Left renal pelvis (tissue), 4 donors: Measurements from ENCODE around the gene ADISSP. TPM values are rescaled to one million over a fixed set of nuclear protein-coding genes. Genes with fewer than 3 reads are reported as not detected.

Experiments
- DNase-seq, 4 donors: peaks; one replicate each; pipeline ENCODE4 v3.0.0-alpha.2; 2013; ENCODE audit warnings: low read depth in 4 of 4, low spot score in 3 of 4
- polyA plus RNA-seq, 4 donors: library from polyadenylated mRNA; unstranded; fragments of 120-200 nt; gene quantifications; one replicate each; pipeline ENCODE4 v1.2.1, GENCODE V29; 2013; ENCODE audit not compliant: insufficient read length in 4 of 4

The ADISSP gene
- polyA plus RNA-seq, 4 donors, result 19.7 to 30.0 (median 25.0) TPM

DNA sequence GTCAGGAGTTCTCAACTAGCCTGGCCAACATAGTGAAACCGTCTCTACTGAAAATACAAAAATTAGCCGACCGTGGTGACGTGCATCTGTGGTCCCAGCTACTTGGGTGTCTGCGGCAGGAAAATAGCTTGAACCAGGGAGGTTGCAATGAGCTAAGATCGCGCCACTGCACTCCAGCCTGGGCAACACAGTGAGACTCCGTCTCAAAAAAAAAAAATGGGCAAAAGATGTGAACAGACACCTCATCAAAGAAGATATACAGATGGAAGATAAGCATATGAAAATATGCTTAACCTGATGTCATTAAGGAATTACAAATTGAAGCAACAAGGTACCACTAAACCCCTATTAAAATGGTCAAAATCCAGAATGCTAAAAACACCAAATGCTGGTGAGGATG, 44.3 kb downstream of the ADISSP start:
- no peak for DNase-seq

DNA sequence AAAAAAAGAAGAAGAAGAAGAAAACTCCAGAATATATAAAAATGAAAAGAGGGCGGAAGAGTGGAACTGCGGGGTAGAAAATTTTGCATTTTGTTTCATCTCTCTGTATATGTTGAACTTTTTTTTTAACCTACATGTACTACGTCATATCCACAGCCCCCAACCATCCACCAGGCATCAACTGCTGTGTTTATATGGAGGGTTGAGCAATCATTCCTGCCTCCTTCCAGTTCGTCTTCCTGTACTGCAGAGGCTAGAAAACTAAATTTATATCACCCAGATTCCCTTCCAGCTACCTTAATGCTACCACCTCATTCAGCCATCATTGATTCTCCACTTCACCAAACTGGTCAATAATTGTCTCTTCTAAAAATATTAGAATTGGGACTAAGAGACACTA, 45.6 kb downstream of the ADISSP start:
- DNase-seq, result no peak

DNA sequence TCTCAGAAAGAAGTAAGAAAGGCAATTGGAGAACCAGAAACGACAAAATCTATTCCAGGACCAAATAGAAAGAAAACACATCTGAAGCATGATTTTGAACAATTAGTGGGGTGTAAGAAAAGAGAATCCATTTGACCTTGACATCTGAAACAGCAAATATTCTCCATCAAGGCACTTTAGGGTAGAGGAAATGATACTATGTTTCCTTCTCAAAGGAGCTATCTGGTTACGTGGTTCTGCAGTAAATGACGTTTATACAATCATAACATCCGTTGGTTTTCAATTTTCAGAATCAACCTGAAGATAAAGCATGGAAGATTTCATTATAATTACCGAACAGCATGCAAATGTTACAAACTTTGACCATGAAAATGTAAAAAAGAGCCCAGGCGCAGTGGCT, 46.9 kb downstream of the ADISSP start:
- no peak for DNase-seq

DNA sequence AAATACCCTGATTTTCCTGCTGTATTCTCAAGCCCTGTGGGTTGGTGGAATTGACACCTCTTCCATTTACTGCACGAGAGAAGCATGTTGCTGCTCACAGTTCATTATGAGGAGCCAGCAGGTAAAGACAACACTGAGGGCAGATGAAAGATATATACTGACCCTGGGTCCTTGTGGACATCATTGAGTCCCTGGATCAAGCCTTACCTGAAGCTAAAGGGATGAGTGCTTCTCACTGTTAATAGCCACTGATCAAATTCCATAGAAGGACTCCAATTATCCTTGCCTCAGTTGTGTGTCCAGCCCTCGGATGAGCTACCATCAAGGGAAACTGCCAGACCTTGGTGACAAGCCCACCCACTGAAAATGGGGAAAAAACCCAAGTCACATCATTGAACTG, 47.5 kb downstream of the ADISSP start:
- no peak for DNase-seq

DNA sequence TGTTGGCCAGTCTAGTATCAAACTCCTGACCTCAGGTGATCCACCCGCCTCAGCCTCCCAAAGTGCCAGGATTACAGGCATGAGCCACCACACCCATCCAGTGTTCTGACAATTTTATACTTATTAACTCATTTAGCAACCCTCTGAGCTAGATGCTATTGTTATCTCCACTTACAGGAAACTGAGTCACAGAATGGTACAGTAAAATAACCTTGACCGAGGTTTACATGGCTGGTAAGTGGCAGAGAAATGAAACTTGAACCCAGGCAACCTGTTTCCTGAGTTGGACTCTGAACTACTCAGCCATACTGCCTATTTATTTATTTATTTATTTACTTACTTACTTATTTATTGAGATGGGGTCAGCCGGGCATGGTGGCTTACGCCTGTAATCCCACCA, 48.5 kb downstream of the ADISSP start:
- DNase-seq, result no peak

DNA sequence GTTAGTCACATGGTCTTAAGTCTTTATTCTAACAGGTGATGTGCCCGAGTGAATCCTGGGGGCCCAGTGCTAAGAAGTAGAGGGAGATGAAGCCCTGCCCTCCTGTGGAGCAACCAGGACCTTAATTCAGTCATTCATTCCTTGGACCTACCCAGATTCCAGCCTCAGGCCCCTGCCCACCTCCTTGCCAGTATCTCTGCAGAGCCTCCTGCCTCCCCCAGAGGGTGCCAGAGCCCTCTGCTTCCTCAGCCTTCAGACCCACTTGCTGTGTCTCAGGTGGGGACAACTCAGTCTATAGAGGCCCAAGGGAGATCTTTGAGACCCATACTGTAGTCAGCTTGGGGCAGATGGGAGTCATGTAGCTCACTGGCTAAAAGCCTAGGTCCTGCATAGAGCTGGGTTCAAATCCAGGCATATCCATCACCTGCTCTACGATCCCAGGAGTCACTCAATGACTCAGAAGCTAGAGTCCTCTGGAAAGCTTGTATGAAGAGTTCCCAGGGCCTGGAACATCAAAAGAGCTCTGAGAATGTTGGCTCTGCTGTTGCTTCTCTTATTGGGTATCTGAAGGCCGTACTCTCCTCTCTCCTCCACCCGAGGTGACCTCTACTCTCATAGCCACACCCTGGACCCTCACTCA, 51.2 kb downstream of the ADISSP start:
- DNase-seq, result peak in 3 of 4 donors; percentile 43 to 53 (median 50)

DNA sequence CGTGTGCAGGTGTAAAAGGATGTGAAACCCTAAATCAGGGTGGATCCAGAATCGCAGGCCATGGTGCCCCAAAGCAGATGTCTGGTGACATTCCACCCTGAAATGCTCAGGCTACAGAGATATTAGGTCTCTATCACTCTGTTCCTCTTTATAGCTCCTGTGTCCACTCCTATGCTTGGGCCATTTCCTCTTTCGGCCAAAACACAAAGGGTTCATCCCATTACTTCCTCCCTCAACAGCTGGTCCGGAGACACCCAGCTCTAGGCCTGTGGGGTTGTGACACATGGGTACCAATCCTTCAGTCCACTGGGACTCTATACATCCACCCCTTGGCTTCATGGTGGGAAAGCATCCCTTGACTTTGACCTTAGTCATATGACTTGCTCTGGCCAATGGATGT, 53.5 kb downstream of the ADISSP start:
- no peak for DNase-seq

DNA sequence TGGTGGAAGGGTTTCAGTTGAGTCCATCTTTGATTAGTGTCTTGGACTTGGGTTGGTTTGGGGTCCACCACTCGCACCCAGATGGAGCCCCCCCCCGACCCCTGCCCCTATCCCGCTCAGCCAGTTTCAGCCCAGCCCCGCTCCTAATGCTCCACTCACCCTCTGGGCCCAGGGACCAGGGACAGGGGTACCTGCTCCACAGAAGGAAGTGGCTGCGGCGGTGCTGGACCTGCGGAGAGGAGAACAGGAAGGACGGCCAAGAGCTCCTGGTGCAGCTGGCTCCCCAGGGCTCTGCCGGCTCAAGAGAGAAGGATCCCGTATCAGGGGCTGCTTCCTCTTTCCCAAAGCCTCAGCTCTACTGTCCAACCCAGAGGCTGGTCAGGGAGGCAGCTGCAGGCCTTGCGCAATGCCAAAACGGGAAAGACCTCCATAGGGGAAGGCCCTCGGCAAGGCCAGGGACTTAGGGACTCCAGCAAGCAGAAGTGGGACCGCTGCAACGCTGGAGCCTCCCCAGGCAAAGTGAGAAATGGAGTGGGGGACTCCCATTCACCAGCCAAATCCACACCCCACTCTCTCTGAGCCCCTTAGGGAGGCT, 55.2 kb downstream of the ADISSP start, which contains the start of gene SIGLEC1:
SIGLEC1 (minus strand) TSS at position 322 of the 595 bp plus-strand sequence. CDS start 5,472 bp downstream, outside the sequence.
- DNase-seq, result no peak

DNA sequence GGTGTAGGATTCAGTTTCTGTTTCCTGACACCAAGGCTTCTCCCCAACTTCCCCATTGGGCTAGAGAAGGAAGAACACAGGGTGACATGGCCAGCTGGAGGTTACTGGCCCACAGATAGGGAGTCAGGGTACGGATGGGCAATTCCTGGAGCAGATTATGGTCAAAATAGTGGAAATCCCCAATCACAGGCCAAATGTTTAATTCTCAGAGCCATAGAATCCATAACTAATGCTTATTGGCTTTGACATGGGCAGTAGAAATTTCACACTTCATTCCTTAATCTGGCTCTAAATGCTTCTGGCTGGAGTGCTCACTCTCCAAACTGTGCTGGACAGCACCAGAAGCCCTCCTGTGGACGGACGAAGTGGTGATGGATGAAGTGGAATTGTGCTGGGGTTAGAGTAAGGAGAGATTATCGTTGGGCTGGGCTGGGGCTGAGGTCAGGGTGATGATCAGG, 56.0 kb downstream of the ADISSP start:
- no peak for DNase-seq

DNA sequence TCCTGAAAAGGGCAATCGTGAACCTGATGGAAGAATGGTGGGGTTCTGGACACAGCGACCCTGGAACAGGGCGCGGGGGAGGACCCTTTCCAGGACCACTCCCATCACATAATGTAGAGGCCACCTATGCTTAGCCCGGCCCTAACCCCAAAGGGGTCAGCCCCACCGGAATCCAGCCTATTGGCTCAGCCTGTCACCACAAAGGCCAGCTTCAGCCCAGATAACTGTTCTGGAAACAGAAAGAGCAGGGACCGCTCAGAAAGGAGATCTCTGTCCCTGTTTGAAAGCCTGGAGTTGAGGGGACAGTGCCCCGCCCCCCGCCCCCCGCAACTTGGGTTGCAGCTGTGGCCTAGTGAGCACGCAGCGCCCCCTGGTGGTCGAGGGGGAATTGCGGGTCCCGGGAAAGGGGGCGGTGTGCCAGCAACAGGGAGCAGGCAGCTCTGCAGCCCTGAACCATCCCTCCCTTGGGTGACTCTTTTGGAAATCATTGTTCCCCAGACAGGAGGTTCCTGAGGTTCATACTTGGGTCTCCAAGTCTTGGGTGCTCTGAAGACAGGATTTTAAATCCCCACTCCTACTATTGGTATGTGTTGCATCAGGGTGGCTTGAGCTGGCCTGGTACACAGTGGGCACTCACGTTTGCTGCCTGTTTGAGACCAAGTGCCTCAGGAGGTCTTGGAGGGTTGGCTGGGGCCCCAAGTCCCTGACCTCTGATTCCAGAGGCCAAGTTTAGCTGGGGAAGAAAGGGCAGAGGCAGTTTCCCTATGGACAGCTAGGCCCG, 56.7 kb downstream of the ADISSP start:
- DNase-seq, result peak in 1 of 4 donors; percentile 25

DNA sequence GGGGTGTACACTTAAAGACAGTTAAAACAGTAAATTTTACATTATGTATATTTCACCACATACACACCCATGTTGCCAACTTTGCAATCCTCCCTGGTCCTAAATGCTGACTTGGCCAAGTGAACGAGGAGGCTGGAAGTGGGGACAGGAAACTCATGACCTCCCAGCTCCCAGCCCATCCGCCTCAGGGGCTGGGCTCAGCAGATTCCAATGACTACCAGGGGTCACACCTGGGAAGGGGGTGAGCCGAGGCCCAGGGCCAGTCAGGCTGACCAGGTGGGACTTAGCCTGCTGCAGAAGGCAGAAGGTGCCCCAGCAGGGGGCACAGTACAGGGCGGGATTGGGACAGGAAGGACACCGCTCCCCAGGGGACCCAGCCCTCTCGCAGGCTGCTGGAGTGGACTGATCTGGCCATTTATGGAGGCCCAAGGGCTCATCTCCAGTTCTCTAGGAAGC, 57.5 kb downstream of the ADISSP start:
- DNase-seq, result no peak

DNA sequence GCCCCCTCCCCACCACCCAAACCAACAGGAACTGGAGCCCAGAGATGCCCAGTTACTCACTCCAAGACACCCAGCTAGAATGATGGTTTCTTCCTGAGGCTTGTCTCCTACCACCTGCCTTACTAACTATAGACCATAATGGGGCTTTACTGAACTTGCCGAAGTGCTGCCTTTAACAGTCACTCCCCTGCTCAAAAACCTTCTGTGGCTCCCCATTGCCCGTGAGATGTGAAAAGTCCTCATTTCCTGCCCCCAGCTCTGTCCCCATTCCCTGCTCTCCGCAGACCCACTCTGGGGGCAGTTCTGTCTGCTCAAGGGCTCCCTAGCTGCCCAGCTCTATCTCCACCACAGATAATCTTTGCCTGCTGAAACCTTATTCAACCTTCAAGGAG, 60.0 kb downstream of the ADISSP start:
- DNase-seq, result no peak

DNA sequence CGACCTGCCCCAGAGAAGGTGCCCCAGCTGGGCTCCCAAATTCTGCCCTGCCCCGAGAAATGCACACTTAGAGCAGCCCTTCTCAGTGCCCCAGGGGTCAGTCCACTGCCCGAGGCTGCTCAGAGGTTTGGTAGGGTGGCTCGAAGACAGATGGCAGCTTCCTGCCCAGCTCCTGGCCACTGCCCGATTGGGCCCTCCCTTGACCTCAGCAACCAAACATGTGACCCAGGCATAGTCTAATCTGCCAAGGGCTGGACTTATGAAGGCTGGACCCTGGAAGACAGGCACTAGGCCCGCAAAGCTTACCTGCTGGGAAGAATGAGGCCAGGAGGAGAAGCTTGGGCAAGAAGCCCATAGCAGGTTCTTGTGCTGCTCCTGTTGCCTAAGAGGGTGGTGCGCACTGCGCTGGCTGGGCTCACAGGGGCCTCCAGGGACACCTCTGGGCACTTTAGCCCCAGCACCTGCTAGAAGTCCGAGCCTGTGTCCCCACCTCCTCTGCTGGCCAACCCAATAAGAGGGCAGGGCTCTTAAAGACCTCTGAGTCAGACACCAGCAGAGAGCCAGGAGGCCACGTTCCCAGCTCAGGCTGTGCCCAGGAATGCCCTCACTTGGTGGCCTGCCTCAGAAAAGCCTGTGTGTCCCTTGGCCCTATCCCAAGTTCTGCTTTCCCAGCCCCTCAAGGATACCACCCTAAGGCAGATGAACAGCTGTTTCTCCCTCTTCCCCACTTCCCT, 60.6 kb downstream of the ADISSP start:
- DNase-seq, result no peak

DNA sequence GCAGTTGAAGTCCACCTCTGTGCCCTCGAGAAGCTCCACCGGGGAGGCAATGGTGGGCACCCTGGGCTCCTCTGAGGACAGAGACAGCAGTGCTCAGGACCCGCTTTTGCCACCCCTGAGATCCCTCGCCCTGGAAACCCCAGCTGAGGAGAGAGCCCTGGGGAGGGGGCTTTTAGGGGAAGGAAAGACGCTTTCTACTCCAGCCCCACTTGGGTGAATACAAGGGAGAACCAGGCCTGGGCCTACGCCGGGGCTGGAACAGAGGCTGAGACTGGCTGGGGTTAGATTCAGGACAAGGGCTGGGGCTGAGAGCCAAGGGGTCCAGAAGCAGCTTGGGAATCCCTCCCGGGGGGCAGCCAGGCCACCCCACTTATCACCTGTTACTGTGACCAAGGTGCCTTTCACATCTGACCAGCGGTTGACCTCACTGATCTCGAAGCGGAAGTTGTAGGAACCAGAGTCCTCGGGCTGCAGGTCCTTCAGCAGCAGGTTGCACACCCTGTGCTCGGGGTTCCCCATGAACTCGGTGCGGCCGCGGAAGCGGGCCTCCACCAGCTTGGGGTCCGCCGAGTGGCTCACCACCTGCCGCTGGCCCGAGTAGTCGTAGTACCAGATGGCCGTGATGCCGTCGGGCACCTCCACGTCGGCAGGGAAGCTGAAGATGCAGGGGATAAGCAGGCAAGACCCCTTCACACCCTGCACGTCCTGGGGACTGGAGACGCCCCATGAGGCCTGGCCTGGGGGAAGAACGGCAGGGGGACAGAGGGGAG, 61.4 kb downstream of the ADISSP start:
- DNase-seq, result no peak

DNA sequence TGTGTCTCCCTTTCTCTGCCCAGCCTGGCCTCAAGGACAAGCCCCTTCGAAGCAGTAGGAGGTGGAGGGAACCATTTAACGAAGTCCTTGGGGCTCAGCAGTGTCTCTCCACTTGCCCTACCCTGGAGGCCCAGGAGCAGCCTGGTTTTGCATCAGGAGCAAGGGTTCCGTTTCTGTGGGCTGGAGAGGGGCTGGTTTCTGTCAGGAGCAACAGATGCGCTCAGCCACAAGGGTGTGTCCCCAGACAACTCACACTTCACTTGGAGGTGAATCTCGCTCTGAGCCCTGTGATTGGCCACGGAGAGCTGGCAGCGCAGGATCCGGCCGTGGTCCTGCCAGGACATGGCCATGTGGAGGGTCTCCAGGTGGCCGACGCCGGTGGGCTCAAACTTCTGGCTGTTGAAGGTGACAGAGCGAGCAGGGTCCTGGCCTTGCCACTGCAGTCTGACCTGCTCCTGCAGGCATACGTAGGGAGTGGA, 62.0 kb downstream of the ADISSP start:
- DNase-seq, result no peak

DNA sequence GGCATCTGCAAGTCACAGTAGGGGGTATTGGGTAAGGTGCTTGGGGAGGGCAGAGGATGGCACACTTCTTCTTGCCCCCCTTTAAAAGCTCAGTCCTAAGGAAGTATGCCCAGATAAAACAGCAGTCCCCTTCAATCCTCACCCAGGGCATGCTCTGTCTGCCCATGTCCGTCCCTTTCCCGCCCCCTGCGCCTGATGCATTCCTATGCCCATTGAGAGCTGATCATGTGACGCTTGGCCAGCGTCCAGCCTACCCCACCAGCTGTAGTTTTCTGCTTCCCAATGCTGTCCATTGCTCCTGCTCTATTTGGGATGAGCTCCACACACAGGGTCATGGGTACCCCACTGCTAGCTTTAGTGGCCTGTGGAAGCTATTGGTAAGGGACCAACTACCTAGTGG, 63.5 kb downstream of the ADISSP start:
- no peak for DNase-seq
